HL-60 (cell line): Measurements from ENCODE around the gene CNTN5.

ENCODE experiments used
- DNase-seq, 2 experiments: peaks; one replicate each; pipeline ENCODE4 v3.0.0-alpha.2; 2010 to 2020; ENCODE audit warnings: low read depth in 1 of 2, low spot score in 1 of 2
- H3K27ac ChIP-seq: fragments of 250-450 bp; sonication (Bioruptor Pico); replicated peaks from 2 replicates; pipeline ENCODE4 v1.5.1; 2020; ENCODE audit warnings: mild to moderate bottlenecking, moderate library complexity
- H3K27me3 ChIP-seq: fragments of 250-450 bp; sonication (Bioruptor Pico); 2 replicates; pipeline ENCODE4 v1.5.1; 2021; ENCODE audit warnings: mild to moderate bottlenecking, moderate library complexity; ENCODE audit not compliant: insufficient read depth, poor library complexity, severe bottlenecking
- H3K4me3 ChIP-seq: replicated peaks from 2 replicates; pipeline ENCODE4 v1.5.1; 2011; ENCODE audit warnings: mild to moderate bottlenecking, control low read depth, low read length; ENCODE audit not compliant: insufficient read depth
- GABPA ChIP-seq: IDR thresholded peaks from 2 replicates; pipeline ENCODE4 v1.6.1; 2012; ENCODE audit warnings: low read depth
- POLR2AphosphoS5 ChIP-seq: IDR thresholded peaks from 2 replicates; pipeline ENCODE4 v1.6.1; 2012; ENCODE audit warnings: low read depth
- SPI1 ChIP-seq: IDR thresholded peaks from 2 replicates; pipeline ENCODE4 v1.6.1; 2012; ENCODE audit warnings: low read depth, mild to moderate bottlenecking, borderline replicate concordance
- TF ChIP-seq, protein P1 (sequence below): IDR thresholded peaks from one replicate; pipeline ENCODE4 v1.5.1; 2011; ENCODE audit warnings: low read length, control low read depth, inconsistent platforms; ENCODE audit not compliant: insufficient read depth
- TF ChIP-seq, protein P2 (sequence below): IDR thresholded peaks from 2 replicates; pipeline ENCODE4 v1.6.1; 2012; ENCODE audit warnings: low read depth; ENCODE audit not compliant: insufficient replicate concordance

CNTN5 gene

DNA sequence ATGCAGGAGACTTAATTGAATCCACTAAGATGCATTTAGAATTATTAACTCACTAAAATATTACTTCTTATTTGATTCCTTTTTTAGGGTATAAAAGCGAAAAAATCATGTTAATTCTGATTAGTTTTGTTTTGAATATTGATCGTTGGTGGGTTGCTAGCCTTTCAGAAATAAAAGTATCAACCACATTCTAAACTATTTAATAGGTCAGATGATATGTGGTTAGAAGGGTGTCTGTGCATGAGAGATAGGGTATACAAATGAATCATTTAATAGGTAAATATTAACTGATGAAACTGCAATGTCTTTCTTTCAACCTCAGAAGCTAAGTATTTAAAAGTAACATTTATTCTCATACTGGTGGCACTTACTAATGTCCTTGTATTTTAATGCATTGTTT is 515.1 kb downstream of the CNTN5 start:
- Histone ChIP-seq H3K4me3 (no peak overlapping the region), H3K27me3 (no peaks in the 10 kb centered on the region), H3K27ac (no peak overlapping the region)
- no peak for DNase-seq
- TF ChIP-seq POLR2AphosphoS5 (no peak), SPI1 (no peak), GABPA (no peak)
- TF ChIP-seq, protein P1, sequence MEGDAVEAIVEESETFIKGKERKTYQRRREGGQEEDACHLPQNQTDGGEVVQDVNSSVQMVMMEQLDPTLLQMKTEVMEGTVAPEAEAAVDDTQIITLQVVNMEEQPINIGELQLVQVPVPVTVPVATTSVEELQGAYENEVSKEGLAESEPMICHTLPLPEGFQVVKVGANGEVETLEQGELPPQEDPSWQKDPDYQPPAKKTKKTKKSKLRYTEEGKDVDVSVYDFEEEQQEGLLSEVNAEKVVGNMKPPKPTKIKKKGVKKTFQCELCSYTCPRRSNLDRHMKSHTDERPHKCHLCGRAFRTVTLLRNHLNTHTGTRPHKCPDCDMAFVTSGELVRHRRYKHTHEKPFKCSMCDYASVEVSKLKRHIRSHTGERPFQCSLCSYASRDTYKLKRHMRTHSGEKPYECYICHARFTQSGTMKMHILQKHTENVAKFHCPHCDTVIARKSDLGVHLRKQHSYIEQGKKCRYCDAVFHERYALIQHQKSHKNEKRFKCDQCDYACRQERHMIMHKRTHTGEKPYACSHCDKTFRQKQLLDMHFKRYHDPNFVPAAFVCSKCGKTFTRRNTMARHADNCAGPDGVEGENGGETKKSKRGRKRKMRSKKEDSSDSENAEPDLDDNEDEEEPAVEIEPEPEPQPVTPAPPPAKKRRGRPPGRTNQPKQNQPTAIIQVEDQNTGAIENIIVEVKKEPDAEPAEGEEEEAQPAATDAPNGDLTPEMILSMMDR: no peak
- TF ChIP-seq, protein P2, sequence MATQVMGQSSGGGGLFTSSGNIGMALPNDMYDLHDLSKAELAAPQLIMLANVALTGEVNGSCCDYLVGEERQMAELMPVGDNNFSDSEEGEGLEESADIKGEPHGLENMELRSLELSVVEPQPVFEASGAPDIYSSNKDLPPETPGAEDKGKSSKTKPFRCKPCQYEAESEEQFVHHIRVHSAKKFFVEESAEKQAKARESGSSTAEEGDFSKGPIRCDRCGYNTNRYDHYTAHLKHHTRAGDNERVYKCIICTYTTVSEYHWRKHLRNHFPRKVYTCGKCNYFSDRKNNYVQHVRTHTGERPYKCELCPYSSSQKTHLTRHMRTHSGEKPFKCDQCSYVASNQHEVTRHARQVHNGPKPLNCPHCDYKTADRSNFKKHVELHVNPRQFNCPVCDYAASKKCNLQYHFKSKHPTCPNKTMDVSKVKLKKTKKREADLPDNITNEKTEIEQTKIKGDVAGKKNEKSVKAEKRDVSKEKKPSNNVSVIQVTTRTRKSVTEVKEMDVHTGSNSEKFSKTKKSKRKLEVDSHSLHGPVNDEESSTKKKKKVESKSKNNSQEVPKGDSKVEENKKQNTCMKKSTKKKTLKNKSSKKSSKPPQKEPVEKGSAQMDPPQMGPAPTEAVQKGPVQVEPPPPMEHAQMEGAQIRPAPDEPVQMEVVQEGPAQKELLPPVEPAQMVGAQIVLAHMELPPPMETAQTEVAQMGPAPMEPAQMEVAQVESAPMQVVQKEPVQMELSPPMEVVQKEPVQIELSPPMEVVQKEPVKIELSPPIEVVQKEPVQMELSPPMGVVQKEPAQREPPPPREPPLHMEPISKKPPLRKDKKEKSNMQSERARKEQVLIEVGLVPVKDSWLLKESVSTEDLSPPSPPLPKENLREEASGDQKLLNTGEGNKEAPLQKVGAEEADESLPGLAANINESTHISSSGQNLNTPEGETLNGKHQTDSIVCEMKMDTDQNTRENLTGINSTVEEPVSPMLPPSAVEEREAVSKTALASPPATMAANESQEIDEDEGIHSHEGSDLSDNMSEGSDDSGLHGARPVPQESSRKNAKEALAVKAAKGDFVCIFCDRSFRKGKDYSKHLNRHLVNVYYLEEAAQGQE: no peak

DNA sequence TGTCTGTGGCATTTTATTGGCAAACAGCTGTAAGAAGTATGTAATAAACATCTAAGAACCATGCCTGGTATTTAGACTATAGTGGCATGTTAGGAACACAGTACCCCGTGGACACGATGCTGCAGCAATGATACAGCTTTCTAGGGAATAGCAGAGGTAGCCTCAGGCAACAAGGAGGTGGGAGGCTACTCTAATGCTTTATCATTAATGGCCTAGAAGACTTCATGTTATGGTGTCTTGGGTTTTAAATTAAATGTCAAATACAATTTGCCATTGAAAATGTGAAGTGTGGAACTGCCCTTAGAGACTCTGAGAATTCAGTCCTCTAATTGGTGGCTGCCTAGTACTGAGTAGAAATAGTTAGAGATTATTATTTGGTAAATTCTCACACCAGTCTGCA is 516.9 kb downstream of the CNTN5 start:
- Histone ChIP-seq H3K4me3 (no peak overlapping the region), H3K27ac (no peak overlapping the region), H3K27me3 (no peaks in the 10 kb centered on the region)
- TF ChIP-seq, protein P2: no peak
- TF ChIP-seq, protein P1: no peak
- TF ChIP-seq SPI1 (no peak), POLR2AphosphoS5 (no peak), GABPA (no peak)
- no peak for DNase-seq

DNA sequence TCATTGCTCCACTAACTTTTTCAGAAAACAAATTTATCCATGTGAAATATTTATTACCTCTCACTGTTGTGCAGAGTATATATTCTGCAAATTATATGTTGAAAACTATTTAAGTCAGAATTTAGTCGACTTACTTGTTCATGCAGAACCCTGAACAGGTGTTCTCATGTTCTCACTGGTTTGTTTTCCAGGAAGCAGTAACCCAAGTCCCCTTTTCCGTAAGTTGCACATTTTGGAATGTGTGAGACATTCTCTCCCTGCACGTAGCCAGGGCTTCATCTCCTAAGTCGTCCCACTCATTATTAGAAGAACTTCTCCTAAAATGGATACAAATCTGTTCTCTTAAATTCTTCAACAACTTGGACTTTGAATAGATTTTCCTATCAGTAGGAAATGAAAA is 524.9 kb downstream of the CNTN5 start:
- TF ChIP-seq POLR2AphosphoS5 (no peak), SPI1 (no peak), GABPA (no peak)
- TF ChIP-seq, protein P2: no peak
- TF ChIP-seq, protein P1: no peak
- no peak for DNase-seq

More for the DNA sequence above, 524.9 kb downstream of the CNTN5 start:
- no peak overlapping the region for H3K4me3 ChIP-seq
- no peak overlapping the region for H3K27ac ChIP-seq
- H3K27me3 ChIP-seq: no peaks in the 10 kb centered on the region
